Activated CD4-positive, alpha-beta T cell treated with anti-CD3 and anti-CD28 coated beads, Interleukin-2, amount 50 U/mL, for 1 hour (primary cell): ENCODE measurements around the gene THAP8.

Experiments
- DNase-seq: peaks from one replicate; pipeline ENCODE4 v3.0.0-alpha.2; 2020

Gene THAP8

GRCh38 chr19:35992907-35993765 lies 60.9 kb downstream of the THAP8 start:
- DNase-seq: no peak

- DNase-seq: no peak
These were observed 62.2 kb downstream of the THAP8 start for GRCh38 chr19:35991731-35992450.

GRCh38 chr19:35990771-35991730 lies 63.0 kb downstream of the THAP8 start:
- no peak for DNase-seq

GRCh38 chr19:35990156-35990555 lies 63.9 kb downstream of the THAP8 start:
- DNase-seq: no peak

- DNase-seq: no peak
These were observed 65.3 kb downstream of the THAP8 start for GRCh38 chr19:35988824-35989223.

GRCh38 chr19:35987571-35987896 lies 66.6 kb downstream of the THAP8 start:
- DNase-seq: no peak

GRCh38 chr19:35986664-35987570 lies 67.2 kb downstream of the THAP8 start:
- DNase-seq: no peak

- DNase-seq: no peak
These were observed 68.0 kb downstream of the THAP8 start for GRCh38 chr19:35986111-35986510.
